Measurements from ENCODE around the gene AK8.

DNA sequence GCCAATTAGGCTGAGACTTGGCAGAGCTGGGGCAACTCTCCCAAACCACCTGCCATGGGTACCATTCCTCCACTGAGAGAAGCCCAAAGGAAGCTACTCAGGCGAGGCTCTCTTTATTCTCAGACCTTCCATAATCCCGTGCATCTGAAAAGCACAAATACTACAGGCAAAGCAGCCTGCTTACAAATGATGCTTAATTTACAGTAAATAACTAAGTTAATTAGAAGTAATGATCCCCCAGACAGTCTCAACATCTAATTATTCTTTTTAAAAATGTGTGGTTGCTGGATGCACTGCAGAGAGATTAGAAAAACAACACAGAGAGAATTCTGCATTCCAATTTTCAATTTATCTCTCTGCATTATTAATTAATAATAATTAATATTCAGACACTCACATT is 53.1 kb downstream of the AK8 start:
- TF ChIP-seq, protein P1, sequence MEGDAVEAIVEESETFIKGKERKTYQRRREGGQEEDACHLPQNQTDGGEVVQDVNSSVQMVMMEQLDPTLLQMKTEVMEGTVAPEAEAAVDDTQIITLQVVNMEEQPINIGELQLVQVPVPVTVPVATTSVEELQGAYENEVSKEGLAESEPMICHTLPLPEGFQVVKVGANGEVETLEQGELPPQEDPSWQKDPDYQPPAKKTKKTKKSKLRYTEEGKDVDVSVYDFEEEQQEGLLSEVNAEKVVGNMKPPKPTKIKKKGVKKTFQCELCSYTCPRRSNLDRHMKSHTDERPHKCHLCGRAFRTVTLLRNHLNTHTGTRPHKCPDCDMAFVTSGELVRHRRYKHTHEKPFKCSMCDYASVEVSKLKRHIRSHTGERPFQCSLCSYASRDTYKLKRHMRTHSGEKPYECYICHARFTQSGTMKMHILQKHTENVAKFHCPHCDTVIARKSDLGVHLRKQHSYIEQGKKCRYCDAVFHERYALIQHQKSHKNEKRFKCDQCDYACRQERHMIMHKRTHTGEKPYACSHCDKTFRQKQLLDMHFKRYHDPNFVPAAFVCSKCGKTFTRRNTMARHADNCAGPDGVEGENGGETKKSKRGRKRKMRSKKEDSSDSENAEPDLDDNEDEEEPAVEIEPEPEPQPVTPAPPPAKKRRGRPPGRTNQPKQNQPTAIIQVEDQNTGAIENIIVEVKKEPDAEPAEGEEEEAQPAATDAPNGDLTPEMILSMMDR (IDR thresholded peaks at IDR 0.05) = no peak
- TF ChIP-seq EP300 (IDR thresholded peaks at IDR 0.05) = no peak
- TF ChIP-seq POLR2A (IDR thresholded peaks at IDR 0.05) = no peak
- TF ChIP-seq POLR2AphosphoS5 (IDR thresholded peaks at IDR 0.05) = no peak
